ENCODE measurements around the gene CLEC7A. TPM values are rescaled to one million over a fixed set of nuclear protein-coding genes. Genes with fewer than 3 reads are reported as not detected.
A peak's percentile ranks its signal among the peaks of the same experiment; 100 is the strongest.

Gene CLEC7A
- total RNA-seq, 1 experiment from 2014 or later = not detected

- no peaks in the 10 kb centered on the region for H3K9me3 Mint-ChIP-seq (ENCODE audit: unreplicated experiment)
- no peaks in the 10 kb centered on the region for H3K36me3 Mint-ChIP-seq (ENCODE audit: insufficient read depth, unreplicated experiment)
- H3K27me3 Mint-ChIP-seq (ENCODE audit: insufficient read depth, unreplicated experiment) = no peaks in the 10 kb centered on the region
- H3K4me3 Mint-ChIP-seq (ENCODE audit: unreplicated experiment) = no peak overlapping the region
- intact Hi-C loops (cut with micrococcal nuclease) = no loop called here
- ChIA-PET POLR2A (no interaction called here), CTCF (interaction anchor here (0.6 kb wide), 1 partner anchor 221 kb away, joined by 3 read pairs; no protein-coding TSS in a partner anchor)
- no peak for DNase-seq (ENCODE audit: unreplicated experiment)
- no peak for TF ChIP-seq CTCF (IDR thresholded peaks at IDR 0.05; ENCODE audit: unreplicated experiment)
- H3K27ac Mint-ChIP-seq (ENCODE audit: low read depth, unreplicated experiment) = no peak overlapping the region
- BruUV-seq (replicated peaks) = no TSS peak
- H3K4me1 Mint-ChIP-seq (ENCODE audit: insufficient read depth, unreplicated experiment) = no peaks in the 10 kb centered on the region
These were observed 19.6 kb downstream of the CLEC7A start for GRCh38 chr12:10110256-10110844.

GRCh38 chr12:10102322-10102721, 27.7 kb downstream of the CLEC7A start:
- POLR2A ChIA-PET = interaction anchor here (1.2 kb wide), 2 partner anchors 19 to 26 kb away, joined by 3 read pairs; no protein-coding TSS in a partner anchor
- BruUV-seq (replicated peaks) = no TSS peak
- H3K4me3 Mint-ChIP-seq (ENCODE audit: unreplicated experiment) = no peak overlapping the region
- H3K36me3 Mint-ChIP-seq (ENCODE audit: insufficient read depth, unreplicated experiment) = no peaks in the 10 kb centered on the region
- no peak overlapping the region for H3K27ac Mint-ChIP-seq (ENCODE audit: low read depth, unreplicated experiment)
- CTCF ChIA-PET = interaction anchor here (0.8 to 3.2 kb wide), 6 partner anchors 34 to 352 kb away, joined by 4 to 17 read pairs (median 8); partner anchors contain the start of gene CLEC12B
- intact Hi-C loops (cut with micrococcal nuclease) = no loop called here
- no peaks in the 10 kb centered on the region for H3K27me3 Mint-ChIP-seq (ENCODE audit: insufficient read depth, unreplicated experiment)
- TF ChIP-seq CTCF (IDR thresholded peaks at IDR 0.05; ENCODE audit: unreplicated experiment) = no peak
- DNase-seq (ENCODE audit: unreplicated experiment) = no peak
- H3K9me3 Mint-ChIP-seq (ENCODE audit: unreplicated experiment) = no peaks in the 10 kb centered on the region
- H3K4me1 Mint-ChIP-seq (ENCODE audit: insufficient read depth, unreplicated experiment) = peaks cover 20% of the 10 kb centered on the region

DNA sequence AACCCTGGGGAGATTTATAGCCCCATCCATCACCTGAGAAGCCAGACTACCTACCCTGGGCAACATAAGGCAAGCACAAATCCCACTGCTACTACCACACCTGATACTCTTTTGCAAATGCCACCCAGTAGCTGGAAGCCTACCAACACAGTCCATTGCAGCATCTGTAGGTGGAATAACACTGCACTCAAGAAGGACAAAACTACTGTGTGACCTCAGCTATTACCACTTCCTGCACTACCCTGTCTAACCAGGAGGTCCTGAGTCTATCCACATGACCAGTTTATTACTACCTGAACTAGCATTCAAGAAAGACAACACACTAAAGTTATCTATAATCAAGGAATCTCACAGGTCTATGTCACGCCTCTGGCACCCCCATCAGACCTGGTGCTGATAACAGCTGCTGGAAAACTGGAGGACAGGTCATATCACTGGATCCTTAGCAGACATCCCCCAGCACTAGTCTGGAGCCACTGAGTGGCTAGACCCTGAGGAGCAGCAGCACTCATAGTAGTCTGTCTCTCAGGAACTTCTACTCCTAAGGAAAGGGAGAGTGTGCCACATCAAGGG, 28.3 kb downstream of the CLEC7A start:
- peak overlapping the region; percentile 25 for H3K27ac Mint-ChIP-seq (ENCODE audit: low read depth, unreplicated experiment)
- H3K27me3 Mint-ChIP-seq (ENCODE audit: insufficient read depth, unreplicated experiment) = no peaks in the 10 kb centered on the region
- ChIA-PET POLR2A (interaction anchor here (0.9 to 2.4 kb wide), 6 partner anchors 10 to 35 kb away, joined by 3 to 10 read pairs (median 4); no protein-coding TSS in a partner anchor), CTCF (interaction anchor here (0.6 to 3.2 kb wide), 12 partner anchors 11 to 351 kb away, joined by 3 to 17 read pairs (median 4); partner anchors contain the start of gene CLEC12B)
- DNase-seq (ENCODE audit: unreplicated experiment) = no peak
- no peaks in the 10 kb centered on the region for H3K36me3 Mint-ChIP-seq (ENCODE audit: insufficient read depth, unreplicated experiment)
- intact Hi-C loops (cut with micrococcal nuclease) = no loop called here
- H3K9me3 Mint-ChIP-seq (ENCODE audit: unreplicated experiment) = no peaks in the 10 kb centered on the region
- H3K4me3 Mint-ChIP-seq (ENCODE audit: unreplicated experiment) = peak overlapping the region; percentile 38
- peaks cover 20% of the 10 kb centered on the region for H3K4me1 Mint-ChIP-seq (ENCODE audit: insufficient read depth, unreplicated experiment)
- BruUV-seq (replicated peaks) = no TSS peak
- no peak for TF ChIP-seq CTCF (IDR thresholded peaks at IDR 0.05; ENCODE audit: unreplicated experiment)

DNA sequence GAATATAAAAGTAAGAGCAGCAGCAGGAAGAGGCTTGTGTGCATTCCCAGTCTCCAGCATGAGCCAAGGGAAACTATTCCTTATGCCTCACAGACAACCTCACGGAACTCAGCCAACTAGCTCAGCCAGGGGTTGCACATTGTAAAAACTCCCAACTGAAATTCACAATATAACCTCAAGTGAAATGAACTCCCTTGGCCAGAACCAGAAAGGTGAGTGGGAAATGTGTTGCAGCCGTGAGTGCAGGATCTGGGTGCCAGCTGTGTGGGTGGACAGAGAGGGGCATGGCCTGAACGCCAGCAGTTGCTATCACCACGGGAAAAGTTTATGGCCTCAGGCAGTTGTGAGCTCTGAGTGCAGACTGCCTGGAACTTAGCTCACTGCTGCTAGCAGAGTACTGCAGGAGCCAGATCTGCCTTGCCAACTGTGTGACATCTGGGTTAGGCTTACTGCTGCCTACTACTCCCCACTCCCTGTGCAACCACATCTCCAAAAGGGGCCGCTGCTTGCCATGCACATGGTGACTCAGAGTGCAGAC, 28.9 kb downstream of the CLEC7A start:
- Mint-ChIP-seq H3K36me3 (ENCODE audit: insufficient read depth, unreplicated experiment) (no peaks in the 10 kb centered on the region), H3K27ac (ENCODE audit: low read depth, unreplicated experiment) (peak overlapping the region; percentile 25), H3K4me1 (ENCODE audit: insufficient read depth, unreplicated experiment) (peaks cover 20% of the 10 kb centered on the region), H3K27me3 (ENCODE audit: insufficient read depth, unreplicated experiment) (no peaks in the 10 kb centered on the region), H3K9me3 (ENCODE audit: unreplicated experiment) (no peaks in the 10 kb centered on the region), H3K4me3 (ENCODE audit: unreplicated experiment) (peak overlapping the region; percentile 38)
- intact Hi-C loops (cut with micrococcal nuclease) = no loop called here
- ChIA-PET POLR2A (interaction anchor here (0.6 to 2.4 kb wide), 7 partner anchors 10 to 228 kb away, joined by 3 to 10 read pairs (median 4); no protein-coding TSS in a partner anchor), CTCF (interaction anchor here (0.6 to 3.2 kb wide), 12 partner anchors 11 to 351 kb away, joined by 3 to 17 read pairs (median 4); partner anchors contain the start of gene CLEC12B)
- BruUV-seq (replicated peaks) = no TSS peak
- TF ChIP-seq CTCF (IDR thresholded peaks at IDR 0.05; ENCODE audit: unreplicated experiment) = no peak
- peak; percentile 78 for DNase-seq (ENCODE audit: unreplicated experiment)

Data from MCF 10A (cell line).